ENCODE results near the gene VPS8.

Gene VPS8

DNA sequence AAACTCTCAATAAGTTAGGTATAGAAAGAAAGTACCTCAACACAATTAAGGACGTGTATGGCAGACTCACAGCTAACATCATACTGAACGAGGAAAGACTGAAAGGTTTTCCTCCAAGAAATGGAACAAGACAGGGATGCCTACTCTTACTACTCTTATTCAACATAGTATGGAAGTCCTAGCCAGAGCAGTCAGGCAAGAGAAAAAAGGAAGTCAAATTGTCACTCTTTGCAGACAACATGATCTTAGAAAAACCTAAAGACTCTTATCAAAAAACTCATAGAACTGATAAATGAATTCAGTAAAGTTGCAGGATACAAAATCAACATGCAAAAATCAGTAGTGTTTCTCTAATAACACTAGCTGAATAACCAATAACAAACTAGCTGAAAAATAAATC is 244.9 kb downstream of the VPS8 start:
- TF ChIP-seq, protein P1, sequence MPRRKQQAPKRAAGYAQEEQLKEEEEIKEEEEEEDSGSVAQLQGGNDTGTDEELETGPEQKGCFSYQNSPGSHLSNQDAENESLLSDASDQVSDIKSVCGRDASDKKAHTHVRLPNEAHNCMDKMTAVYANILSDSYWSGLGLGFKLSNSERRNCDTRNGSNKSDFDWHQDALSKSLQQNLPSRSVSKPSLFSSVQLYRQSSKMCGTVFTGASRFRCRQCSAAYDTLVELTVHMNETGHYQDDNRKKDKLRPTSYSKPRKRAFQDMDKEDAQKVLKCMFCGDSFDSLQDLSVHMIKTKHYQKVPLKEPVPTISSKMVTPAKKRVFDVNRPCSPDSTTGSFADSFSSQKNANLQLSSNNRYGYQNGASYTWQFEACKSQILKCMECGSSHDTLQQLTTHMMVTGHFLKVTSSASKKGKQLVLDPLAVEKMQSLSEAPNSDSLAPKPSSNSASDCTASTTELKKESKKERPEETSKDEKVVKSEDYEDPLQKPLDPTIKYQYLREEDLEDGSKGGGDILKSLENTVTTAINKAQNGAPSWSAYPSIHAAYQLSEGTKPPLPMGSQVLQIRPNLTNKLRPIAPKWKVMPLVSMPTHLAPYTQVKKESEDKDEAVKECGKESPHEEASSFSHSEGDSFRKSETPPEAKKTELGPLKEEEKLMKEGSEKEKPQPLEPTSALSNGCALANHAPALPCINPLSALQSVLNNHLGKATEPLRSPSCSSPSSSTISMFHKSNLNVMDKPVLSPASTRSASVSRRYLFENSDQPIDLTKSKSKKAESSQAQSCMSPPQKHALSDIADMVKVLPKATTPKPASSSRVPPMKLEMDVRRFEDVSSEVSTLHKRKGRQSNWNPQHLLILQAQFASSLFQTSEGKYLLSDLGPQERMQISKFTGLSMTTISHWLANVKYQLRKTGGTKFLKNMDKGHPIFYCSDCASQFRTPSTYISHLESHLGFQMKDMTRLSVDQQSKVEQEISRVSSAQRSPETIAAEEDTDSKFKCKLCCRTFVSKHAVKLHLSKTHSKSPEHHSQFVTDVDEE (CRISPR knock-in tag; IDR thresholded peaks at IDR 0.05): no peak
- no peak for ATAC-seq

DNA sequence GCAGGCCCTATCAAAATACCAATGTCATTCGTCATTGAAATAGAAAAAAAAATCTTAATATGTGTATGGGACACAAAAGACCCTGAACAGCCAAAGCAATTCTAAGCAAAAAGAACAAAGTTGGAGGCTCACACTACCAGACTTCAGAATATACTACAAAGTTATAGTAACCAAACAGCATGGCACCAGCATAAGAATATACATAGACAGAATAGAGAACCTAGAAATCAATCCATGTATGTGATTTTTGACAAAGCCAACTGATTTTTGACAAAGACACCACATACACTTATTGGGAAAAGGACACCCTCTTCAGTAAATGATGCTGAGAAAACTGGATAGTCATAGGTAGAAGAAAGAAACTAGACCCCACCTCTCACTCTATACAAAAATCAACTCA is 245.9 kb downstream of the VPS8 start:
- ATAC-seq: no peak
- no peak for TF ChIP-seq PPARA (CRISPR knock-in tag; IDR thresholded peaks at IDR 0.05; ENCODE audit: borderline replicate concordance)
- no peak for TF ChIP-seq ZNF565 (CRISPR knock-in tag; conservative IDR thresholded peaks at IDR 0.05; ENCODE audit: low read depth)
- TF ChIP-seq GLIS3 (CRISPR knock-in tag; IDR thresholded peaks at IDR 0.05): no peak
- TF ChIP-seq, protein P2, sequence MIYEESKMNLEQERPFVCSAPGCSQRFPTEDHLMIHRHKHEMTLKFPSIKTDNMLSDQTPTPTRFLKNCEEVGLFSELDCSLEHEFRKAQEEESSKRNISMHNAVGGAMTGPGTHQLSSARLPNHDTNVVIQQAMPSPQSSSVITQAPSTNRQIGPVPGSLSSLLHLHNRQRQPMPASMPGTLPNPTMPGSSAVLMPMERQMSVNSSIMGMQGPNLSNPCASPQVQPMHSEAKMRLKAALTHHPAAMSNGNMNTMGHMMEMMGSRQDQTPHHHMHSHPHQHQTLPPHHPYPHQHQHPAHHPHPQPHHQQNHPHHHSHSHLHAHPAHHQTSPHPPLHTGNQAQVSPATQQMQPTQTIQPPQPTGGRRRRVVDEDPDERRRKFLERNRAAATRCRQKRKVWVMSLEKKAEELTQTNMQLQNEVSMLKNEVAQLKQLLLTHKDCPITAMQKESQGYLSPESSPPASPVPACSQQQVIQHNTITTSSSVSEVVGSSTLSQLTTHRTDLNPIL (CRISPR knock-in tag; IDR thresholded peaks at IDR 0.05; ENCODE audit: low read depth): no peak
- TF ChIP-seq, protein P3, sequence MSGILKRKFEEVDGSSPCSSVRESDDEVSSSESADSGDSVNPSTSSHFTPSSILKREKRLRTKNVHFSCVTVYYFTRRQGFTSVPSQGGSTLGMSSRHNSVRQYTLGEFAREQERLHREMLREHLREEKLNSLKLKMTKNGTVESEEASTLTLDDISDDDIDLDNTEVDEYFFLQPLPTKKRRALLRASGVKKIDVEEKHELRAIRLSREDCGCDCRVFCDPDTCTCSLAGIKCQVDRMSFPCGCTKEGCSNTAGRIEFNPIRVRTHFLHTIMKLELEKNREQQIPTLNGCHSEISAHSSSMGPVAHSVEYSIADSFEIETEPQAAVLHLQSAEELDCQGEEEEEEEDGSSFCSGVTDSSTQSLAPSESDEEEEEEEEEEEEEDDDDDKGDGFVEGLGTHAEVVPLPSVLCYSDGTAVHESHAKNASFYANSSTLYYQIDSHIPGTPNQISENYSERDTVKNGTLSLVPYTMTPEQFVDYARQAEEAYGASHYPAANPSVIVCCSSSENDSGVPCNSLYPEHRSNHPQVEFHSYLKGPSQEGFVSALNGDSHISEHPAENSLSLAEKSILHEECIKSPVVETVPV (CRISPR knock-in tag; IDR thresholded peaks at IDR 0.05): no peak
- TF ChIP-seq OSR1 (CRISPR knock-in tag; IDR thresholded peaks at IDR 0.05): no peak
- TF ChIP-seq CSDC2 (CRISPR knock-in tag; IDR thresholded peaks at IDR 0.05): no peak
- TF ChIP-seq ARNTL (CRISPR knock-in tag; IDR thresholded peaks at IDR 0.05; ENCODE audit: borderline replicate concordance, low read depth): no peak
- no peak for TF ChIP-seq TOX (CRISPR knock-in tag; IDR thresholded peaks at IDR 0.05; ENCODE audit: borderline replicate concordance)
- TF ChIP-seq RARB (CRISPR knock-in tag; IDR thresholded peaks at IDR 0.05): no peak
- TF ChIP-seq, protein P1 (CRISPR knock-in tag; IDR thresholded peaks at IDR 0.05): no peak
- TF ChIP-seq ISL1 (CRISPR knock-in tag; IDR thresholded peaks at IDR 0.05): no peak
- TF ChIP-seq ESRRG (CRISPR knock-in tag; IDR thresholded peaks at IDR 0.05): no peak
- TF ChIP-seq ZC3H10 (CRISPR knock-in tag; IDR thresholded peaks at IDR 0.05): no peak
- TF ChIP-seq ZFP30 (CRISPR knock-in tag; IDR thresholded peaks at IDR 0.05): no peak
- TF ChIP-seq, protein P4, sequence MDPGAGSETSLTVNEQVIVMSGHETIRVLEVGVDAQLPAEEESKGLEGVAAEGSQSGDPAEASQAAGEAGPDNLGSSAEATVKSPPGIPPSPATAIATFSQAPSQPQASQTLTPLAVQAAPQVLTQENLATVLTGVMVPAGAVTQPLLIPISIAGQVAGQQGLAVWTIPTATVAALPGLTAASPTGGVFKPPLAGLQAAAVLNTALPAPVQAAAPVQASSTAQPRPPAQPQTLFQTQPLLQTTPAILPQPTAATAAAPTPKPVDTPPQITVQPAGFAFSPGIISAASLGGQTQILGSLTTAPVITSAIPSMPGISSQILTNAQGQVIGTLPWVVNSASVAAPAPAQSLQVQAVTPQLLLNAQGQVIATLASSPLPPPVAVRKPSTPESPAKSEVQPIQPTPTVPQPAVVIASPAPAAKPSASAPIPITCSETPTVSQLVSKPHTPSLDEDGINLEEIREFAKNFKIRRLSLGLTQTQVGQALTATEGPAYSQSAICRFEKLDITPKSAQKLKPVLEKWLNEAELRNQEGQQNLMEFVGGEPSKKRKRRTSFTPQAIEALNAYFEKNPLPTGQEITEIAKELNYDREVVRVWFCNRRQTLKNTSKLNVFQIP (CRISPR knock-in tag; IDR thresholded peaks at IDR 0.05; ENCODE audit: borderline replicate concordance, low read depth): no peak
- TF ChIP-seq, protein P5, sequence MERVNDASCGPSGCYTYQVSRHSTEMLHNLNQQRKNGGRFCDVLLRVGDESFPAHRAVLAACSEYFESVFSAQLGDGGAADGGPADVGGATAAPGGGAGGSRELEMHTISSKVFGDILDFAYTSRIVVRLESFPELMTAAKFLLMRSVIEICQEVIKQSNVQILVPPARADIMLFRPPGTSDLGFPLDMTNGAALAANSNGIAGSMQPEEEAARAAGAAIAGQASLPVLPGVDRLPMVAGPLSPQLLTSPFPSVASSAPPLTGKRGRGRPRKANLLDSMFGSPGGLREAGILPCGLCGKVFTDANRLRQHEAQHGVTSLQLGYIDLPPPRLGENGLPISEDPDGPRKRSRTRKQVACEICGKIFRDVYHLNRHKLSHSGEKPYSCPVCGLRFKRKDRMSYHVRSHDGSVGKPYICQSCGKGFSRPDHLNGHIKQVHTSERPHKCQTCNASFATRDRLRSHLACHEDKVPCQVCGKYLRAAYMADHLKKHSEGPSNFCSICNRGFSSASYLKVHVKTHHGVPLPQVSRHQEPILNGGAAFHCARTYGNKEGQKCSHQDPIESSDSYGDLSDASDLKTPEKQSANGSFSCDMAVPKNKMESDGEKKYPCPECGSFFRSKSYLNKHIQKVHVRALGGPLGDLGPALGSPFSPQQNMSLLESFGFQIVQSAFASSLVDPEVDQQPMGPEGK (CRISPR knock-in tag; IDR thresholded peaks at IDR 0.05; ENCODE audit: borderline replicate concordance): no peak
- no peak for TF ChIP-seq ZFP3 (CRISPR knock-in tag; IDR thresholded peaks at IDR 0.05)
- no peak for TF ChIP-seq TCF4 (CRISPR knock-in tag; IDR thresholded peaks at IDR 0.05; ENCODE audit: borderline replicate concordance)
